Measurements from ENCODE around the gene DGKG.

GRCh38 chr3:186268616-186269448, 93.2 kb downstream of the DGKG start:
- no peak for TF ChIP-seq CTCF (IDR thresholded peaks at IDR 0.05)
- no peak for TF ChIP-seq POLR2A (IDR thresholded peaks at IDR 0.05)

Data from lower leg skin (tissue), 3 donors.